Measurements from ENCODE around the gene SETDB2. TPM values are rescaled to one million over a fixed set of nuclear protein-coding genes. Genes with fewer than 3 reads are reported as not detected.
A peak's percentile ranks its signal among the peaks of the same experiment; 100 is the strongest.

SETDB2 gene
- total and polyA plus RNA-seq, 2 of the 4 experiments (the other 2 are of a cell fraction) = 4.3 to 5.7 TPM

DNA sequence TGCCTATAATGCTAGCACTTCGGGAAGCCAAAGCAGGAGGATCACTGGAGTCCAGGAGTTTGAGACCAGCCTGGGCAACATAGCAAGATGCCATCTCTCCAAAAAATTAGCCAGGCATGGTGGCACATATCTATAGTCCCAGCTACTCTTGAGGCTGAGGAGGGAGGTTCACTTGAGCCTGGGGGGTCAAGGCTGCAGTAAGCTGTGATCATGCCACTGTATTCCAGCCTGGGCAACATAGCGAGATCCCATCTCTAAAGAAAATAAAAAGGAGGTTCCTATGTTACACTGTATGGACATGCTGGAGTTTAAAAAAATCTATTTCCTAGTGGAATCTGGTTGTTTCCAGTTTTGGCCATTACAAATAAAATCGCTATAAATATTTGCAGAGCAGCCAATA lies 2.8 kb upstream of the SETDB2 start:
- POLR2A ChIA-PET (ENCODE audit: unreplicated experiment) = no interaction called here
- TF ChIP-seq RCOR1 (IDR thresholded peaks at IDR 0.05; ENCODE audit: insufficient replicate concordance, low read length) (no peak), MXI1 (IDR thresholded peaks at IDR 0.05; ENCODE audit: borderline replicate concordance, low read depth, low read length) (no peak), MAFK (IDR thresholded peaks at IDR 0.05; ENCODE audit: low read depth, low read length) (no peak), FOS (IDR thresholded peaks at IDR 0.05; ENCODE audit: low read depth, low read length) (no peak), NFE2L2 (IDR thresholded peaks at IDR 0.05; ENCODE audit: low read depth, low read length) (no peak), RAD21 (IDR thresholded peaks at IDR 0.05; ENCODE audit: low read length) (no peak)
- TF ChIP-seq, protein P1, sequence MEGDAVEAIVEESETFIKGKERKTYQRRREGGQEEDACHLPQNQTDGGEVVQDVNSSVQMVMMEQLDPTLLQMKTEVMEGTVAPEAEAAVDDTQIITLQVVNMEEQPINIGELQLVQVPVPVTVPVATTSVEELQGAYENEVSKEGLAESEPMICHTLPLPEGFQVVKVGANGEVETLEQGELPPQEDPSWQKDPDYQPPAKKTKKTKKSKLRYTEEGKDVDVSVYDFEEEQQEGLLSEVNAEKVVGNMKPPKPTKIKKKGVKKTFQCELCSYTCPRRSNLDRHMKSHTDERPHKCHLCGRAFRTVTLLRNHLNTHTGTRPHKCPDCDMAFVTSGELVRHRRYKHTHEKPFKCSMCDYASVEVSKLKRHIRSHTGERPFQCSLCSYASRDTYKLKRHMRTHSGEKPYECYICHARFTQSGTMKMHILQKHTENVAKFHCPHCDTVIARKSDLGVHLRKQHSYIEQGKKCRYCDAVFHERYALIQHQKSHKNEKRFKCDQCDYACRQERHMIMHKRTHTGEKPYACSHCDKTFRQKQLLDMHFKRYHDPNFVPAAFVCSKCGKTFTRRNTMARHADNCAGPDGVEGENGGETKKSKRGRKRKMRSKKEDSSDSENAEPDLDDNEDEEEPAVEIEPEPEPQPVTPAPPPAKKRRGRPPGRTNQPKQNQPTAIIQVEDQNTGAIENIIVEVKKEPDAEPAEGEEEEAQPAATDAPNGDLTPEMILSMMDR (conservative IDR thresholded peaks at IDR 0.05; ENCODE audit: low read depth, low read length) = no peak
- TF ChIP-seq, protein P2, sequence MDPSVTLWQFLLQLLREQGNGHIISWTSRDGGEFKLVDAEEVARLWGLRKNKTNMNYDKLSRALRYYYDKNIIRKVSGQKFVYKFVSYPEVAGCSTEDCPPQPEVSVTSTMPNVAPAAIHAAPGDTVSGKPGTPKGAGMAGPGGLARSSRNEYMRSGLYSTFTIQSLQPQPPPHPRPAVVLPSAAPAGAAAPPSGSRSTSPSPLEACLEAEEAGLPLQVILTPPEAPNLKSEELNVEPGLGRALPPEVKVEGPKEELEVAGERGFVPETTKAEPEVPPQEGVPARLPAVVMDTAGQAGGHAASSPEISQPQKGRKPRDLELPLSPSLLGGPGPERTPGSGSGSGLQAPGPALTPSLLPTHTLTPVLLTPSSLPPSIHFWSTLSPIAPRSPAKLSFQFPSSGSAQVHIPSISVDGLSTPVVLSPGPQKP (IDR thresholded peaks at IDR 0.05; ENCODE audit: borderline replicate concordance, low read depth, low read length) = no peak
- TF ChIP-seq, protein P3, sequence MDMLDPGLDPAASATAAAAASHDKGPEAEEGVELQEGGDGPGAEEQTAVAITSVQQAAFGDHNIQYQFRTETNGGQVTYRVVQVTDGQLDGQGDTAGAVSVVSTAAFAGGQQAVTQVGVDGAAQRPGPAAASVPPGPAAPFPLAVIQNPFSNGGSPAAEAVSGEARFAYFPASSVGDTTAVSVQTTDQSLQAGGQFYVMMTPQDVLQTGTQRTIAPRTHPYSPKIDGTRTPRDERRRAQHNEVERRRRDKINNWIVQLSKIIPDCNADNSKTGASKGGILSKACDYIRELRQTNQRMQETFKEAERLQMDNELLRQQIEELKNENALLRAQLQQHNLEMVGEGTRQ (IDR thresholded peaks at IDR 0.05; ENCODE audit: low read depth, low read length) = no peak
- Histone ChIP-seq H2AK5ac (ENCODE audit: low read depth, low read length) (peak overlapping the region; percentile 0; the same call in 1 of the 2 replicates), H3K14ac (replicated peaks; ENCODE audit: low read depth, low read length) (0 out of 2 replicates have a peak overlapping the region, but pooled peaks have one; percentile 3), H3K27ac (ENCODE audit: insufficient read depth, low read length) (no peak overlapping the region), H2BK20ac (ENCODE audit: low read depth, low read length) (no peak overlapping the region), H4K91ac (ENCODE audit: insufficient read depth, low read depth, low read length) (no peak overlapping the region), H3K4ac (ENCODE audit: low read depth, low read length) (peak overlapping the region; percentile 18), H2BK5ac (ENCODE audit: low read depth, low read length, poor library complexity, severe bottlenecking) (no peak overlapping the region), H3K9ac (ENCODE audit: low read depth, low read length) (no peak overlapping the region), H3K9me3 (ENCODE audit: control insufficient read depth, insufficient read depth, low read length) (no peaks in the 10 kb centered on the region), H3K4me2 (ENCODE audit: low read depth, low read length) (no peak overlapping the region), H2BK15ac (ENCODE audit: low read depth, low read length) (no peak overlapping the region), H2AFZ (replicated peaks; ENCODE audit: low read length, poor library complexity) (no peak overlapping the region), H3K27me3 (ENCODE audit: control insufficient read depth, insufficient read depth, low read length) (no peaks in the 10 kb centered on the region), H3K79me1 (ENCODE audit: low read depth in 1 of 2, low read length in 2 of 2) (peaks cover 28 to 45% of the 10 kb centered on the region in 2 experiments), H2BK120ac (ENCODE audit: low read depth, low read length) (no peak overlapping the region), H4K5ac (ENCODE audit: low read depth, low read length) (no peak overlapping the region), H4K8ac (ENCODE audit: low read depth in 2 of 2, low read length in 2 of 2) (no peak overlapping the region), H3K4me3 (ENCODE audit: insufficient read depth, low read depth, low read length) (no peak overlapping the region), H3K9me1 (ENCODE audit: insufficient read depth, low read length) (0 out of 2 replicates have a peak, but pooled peaks cover 4% of the 10 kb centered on the region), H4K20me1 (ENCODE audit: insufficient read depth, low read length) (no peaks in the 10 kb centered on the region), H3K36me3 (ENCODE audit: control insufficient read depth, insufficient read depth, low read length) (peaks cover 2% of the 10 kb centered on the region; the same call in 1 of the 2 replicates), H3K18ac (ENCODE audit: low read depth, low read length) (no peak overlapping the region; the same call in 1 of the 2 replicates), H3K4me1 (ENCODE audit: control insufficient read depth, insufficient read depth, low read length) (no peaks in the 10 kb centered on the region), H3K56ac (ENCODE audit: extremely low read depth, insufficient read depth, low read length) (no peak overlapping the region), H2AK9ac (replicated peaks; ENCODE audit: low read depth, low read length, poor library complexity) (no peak overlapping the region), H3K23ac (ENCODE audit: low read depth, low read length) (no peak overlapping the region)
- BruUV-seq (replicated peaks) = no TSS peak
- in situ Hi-C loops (cut with MboI; ENCODE audit: low sequenced_read_pairs) (loop anchor here (5.0 kb wide), 1 partner anchor 134 kb away; no protein-coding TSS in a partner anchor), dilution Hi-C loops (cut with HindIII; ENCODE audit: low sequenced_read_pairs, unreplicated experiment) (no loop called here), intact Hi-C loops (cut with micrococcal nuclease) (no loop called here)
- no CpG with 5 or more reads among the region's 3 CpGs for WGBS, 2 experiments (ENCODE audit: extremely low coverage in 2 of 2, insufficient read length in 1 of 2)
- CTCF ChIA-PET = no interaction called here
- no peak for DNase-seq
- no peak for ATAC-seq (ENCODE audit: low read depth)

All from IMR-90 (cell line).